MM.1S (cell line): Measurements from ENCODE around the gene ZMYND15.

ENCODE experiments used
- CTCF ChIP-seq: fragments of 300-600 bp; sonication (generic); IDR thresholded peaks from 2 replicates; pipeline ENCODE4 v1.5.1; 2016; ENCODE audit warnings: antibody characterized with exemption, low read length, mixed read lengths
- EZH2 ChIP-seq: fragments of 300-600 bp; sonication (generic); optimal IDR thresholded peaks from 2 replicates; pipeline ENCODE3; 2017; ENCODE audit warnings: low read depth, mild to moderate bottlenecking, antibody characterized with exemption, low read length, mixed read lengths

- TF ChIP-seq CTCF (no peak), EZH2 (no peak)
Measured at GRCh38 chr17:4780325-4780955, 40.8 kb downstream of the ZMYND15 start.
